NCI-H2196 treated with DMSO at 0.1 percent for 48 hours (cell line): ENCODE data around the gene ALPL.
"Not testable (repeated sequence)": the region's sequence is repeated elsewhere in the genome, so short reads cannot be mapped to it uniquely, and the experiment has no call there.

ENCODE experiments used
- DNase-seq: peaks from one replicate; lab custom pipeline; 2025; ENCODE audit not compliant: unreplicated experiment; lab: John Stamatoyannopoulos, UW

Gene ALPL

DNA sequence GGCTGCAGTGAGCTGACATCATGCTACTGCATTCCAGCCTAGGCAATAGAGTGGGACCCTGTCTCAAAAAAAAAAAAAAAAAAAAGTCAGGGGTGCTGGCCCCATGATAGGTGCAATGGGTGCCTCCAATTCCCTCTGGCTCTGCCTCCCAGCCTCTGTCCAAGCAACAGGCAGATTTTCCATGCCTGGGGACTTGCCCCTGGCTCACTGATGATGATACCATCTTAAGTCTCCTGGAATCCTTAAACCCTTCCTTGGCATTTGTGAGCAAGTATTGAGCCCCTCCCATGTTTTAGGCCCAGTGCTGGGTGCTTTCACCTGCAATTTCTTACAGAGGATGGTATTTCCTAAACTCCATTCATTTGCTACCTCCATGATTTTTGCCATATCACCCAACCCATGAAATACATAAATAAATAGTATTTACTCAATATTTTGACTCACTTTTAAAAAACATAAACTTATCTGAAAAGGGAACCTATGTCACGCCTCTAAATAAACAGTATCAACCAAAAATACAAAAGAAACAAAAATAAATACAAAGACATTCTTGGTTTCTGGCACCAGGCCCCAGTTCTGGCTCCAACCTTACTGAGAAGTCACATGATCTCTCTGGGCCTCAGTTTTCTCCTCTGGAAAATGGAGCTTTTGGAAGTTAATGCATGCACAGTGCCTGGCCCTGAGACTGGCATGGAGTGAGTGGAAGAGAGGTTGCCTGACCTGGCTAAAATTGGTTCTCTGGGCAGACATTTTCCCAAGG lies 1.5 kb upstream of the ALPL start:
- no peak for DNase-seq

DNA sequence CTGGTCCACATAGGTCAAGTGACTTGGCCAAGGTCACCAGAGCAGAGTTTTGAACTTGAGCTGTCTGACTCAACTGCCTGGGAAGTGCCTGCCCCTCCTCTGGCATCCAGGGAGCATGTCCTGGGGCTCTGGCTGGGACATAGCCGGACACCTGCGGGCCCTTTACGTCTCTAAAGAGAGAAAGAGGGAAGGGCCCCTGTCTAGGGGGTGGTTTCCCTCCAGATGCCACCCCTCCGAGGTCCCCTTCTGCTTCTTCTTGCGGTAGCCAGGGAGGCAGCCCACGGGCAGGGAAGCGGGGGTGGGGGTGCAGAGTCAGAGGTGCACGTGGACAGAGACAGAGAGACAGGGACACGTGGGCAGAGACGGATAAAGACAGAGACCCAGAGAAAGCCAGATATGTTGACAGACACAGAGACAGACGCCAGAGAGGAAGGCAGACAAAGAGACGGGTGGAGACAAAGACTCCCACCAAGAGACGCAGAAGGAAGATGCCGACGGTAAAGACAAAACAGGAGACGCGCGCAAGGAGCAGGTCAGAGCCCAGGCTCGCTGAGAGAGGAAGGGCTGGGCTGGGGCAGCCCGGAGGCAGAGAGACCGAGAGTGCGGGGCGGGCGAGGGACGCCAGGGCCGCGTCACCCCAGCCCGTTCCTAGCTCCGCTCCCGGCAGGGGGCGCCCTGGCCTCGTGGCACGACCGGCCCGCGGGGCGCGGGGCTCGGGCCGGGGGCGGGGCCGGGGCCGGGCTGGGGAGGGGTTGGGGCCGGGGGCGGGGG lies 458 bp upstream of the ALPL start:
- DNase-seq = peak; percentile 24

DNA sequence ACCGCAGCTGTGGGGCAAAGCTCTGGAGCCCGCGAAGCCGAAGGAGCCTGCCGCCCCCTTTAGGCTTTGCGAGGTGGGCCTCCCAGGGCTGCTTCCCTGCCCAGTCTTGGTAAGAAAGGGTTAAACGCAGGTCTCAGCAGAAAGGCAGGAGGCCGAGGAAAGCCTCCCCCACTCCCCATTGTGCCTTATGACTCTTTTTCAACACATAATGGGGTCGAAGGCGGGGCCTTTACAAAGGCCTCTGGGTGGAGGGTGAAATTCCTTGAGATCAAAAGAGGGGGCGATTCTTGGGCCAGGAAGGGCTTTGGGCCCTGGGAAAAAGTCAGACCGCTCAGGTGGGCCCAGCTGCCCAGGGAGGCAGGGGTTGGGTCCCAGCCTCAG lies 880 bp downstream of the ALPL start:
- DNase-seq = no peak

DNA sequence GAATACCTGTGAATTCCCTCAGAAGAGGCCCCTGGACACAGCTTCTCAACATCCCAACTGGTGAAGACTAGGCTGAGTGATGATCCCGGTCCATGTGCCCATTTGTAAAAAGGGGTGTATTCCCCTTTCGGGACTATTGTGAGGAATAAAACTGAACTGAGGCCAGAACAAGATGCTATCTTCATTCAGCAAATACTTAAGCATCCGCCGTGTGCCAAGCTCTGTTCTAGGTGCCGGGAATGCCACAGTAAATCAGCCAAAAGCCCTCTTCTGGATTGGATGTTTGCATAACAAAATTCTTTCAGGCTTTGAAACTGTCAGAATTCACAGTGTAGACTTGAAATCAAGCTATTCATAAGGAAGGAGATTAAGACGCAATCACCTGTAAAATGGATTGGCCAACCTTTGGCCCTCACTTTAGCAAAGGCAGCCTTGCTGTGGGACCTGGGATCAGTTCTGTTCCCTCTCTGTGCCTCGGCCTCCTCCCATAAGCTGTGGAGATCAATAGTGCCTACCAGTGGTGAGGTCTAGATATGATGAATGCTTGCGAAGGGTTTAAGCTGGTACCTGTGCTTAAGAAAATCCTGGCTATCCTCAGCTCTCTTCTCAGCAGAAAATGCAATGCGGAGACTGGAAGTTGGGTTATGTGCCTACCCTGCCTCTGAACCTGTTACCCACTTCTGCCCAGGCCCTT lies 1.8 kb downstream of the ALPL start:
- no peak for DNase-seq

DNA sequence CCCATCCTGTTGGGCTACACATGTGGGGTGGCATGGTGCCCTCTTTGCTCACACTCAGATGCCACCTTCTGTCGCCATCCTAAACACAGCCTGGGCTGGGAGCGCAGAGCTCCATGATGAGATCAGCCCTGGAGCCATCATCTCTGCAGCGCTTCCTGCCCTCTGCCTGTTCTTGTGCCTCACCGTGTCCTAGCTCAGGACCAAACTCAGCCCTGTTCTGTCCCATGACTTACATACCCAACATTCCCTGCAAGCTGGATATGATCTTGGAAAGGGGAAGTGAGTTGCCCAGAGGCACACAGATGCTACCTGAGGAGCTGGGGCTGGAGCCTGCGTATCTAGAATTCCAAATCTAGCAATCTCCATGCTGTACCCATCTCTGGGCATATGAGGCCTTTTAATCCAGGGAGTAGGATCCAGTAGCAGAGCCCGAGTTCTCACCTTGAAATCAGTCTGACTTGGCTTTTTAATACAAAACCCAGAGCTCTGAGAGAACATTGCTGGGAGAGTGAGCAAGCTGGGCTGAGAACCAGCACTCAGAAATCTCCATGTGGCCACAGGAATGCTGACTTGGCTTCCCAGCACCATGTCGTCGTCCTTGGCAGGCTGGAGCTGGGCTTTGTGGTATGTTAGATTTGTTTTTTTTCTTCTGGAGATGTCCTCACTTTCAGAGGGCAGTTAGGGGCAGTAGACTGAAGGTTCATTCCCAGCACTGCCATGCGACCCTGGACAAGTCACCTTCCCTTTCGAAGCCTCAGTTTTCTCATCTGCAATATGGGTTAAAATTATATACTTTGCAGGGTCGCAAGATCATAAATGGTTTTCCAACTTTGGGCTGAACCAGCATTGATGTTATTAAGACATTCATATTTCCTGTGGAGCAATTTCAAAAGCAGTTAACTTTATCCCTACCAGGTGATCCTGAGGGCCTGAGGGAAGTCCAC lies 2.6 kb downstream of the ALPL start:
- no peak for DNase-seq

DNA sequence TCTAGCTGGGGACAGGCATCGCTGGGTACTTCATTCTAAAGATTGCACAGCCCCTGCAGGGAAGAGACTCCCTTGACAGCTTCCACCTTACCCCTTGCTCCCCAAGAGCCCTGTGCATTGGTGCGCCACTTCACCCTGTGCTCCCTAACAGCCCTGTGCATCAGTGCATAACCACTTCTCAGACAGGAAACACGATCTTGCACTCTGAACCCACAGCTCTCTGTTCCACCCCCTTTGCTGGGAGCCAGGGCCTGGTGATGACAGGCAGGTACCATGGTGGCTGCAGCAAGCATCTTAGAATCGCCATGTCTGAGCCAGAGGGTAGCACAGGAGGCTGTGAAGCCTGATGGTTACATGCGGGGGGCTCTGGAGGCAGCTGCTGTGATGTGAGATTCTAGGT lies 5.0 kb downstream of the ALPL start:
- no peak for DNase-seq

DNA sequence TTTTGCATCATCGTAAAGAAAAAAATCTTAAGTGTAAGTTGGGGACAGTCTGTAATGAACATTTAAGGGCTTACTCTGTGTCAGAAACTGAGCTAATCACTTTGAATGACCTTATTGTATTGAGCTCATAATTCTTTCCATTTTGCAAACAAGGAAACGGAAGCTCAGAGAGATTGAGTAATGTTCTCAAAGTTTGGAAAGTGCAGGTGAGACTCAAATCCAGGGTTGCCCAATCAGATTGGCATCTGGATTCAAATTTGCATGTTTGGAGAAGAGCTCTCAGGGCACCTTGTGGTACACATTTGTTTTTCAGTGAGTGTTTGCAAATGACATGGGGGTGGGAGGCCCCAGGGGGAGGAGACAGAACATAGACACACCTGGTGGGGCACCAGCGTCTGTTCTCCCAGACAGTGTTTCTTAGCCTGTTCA lies 8.0 kb downstream of the ALPL start:
- DNase-seq = no peak

DNA sequence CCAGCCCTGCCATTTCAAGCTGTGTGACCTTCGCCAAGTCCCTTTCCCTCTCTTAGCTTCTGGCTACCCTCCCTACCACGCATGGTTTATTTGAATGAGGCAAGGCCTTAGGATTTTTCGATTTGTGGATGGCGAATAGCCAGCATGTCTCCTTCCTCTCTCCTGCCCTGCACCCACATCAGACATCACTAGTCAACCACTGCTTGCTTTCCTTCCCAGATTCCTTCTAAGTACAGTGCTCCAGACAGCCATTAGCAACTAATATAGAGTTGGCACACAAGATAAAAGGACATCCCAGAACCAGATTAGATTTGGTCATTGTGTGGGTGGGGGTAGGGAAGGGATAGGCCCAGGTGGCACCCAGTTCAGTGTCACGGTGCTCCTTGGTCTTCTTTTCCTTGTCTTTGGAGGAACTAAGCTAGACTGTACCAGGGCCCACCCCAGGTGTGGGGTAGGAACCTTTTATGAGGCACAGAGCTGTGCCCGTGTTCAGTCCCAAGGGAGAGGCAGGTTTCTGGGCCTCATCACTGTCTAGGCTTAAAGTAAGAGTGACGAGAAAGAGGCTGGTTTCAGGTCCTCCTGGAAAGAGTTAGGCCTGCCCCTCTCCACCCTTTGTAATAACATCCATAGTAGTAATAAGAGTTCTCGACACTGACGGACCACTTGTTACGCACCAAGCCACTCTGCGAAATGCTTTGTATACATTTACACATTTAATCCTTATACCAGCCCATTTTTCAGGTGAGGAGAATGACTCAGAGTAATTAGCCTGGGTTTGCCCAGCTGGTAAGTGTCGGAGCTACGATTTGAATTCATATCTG lies 8.6 kb downstream of the ALPL start:
- DNase-seq = no peak

DNA sequence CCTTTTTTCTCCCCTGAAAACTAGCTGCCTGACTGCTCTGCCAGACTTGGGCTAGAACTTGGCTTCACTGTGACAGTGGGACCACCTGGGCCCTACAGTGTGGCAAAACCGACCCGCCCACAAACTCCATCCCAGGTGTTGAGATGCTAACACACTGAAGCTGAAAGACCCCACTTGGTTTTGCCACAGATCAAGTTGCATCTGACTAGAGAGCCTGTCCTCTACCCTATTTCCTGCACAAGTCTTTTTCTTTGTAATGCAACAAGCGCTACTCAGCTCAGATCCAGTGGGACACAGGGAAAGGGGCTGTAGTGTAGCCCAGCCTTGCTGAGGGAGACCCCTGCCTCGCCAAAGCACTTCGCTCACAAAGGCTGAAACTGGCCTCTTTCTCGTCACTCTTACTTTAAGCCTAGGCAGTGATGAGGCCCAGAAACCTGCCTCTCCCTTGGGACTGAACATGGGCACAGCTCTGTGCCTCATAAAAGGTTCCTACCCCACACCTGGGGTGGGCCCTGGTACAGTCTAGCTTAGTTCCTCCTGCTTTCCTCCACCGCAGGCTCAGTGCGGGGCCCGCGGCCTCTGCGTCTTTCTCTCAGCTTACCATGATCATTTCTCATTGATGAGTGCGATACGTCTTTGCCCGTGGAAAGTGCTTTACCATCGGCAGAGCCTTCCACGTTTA lies 9.7 kb downstream of the ALPL start:
- no peak for DNase-seq

DNA sequence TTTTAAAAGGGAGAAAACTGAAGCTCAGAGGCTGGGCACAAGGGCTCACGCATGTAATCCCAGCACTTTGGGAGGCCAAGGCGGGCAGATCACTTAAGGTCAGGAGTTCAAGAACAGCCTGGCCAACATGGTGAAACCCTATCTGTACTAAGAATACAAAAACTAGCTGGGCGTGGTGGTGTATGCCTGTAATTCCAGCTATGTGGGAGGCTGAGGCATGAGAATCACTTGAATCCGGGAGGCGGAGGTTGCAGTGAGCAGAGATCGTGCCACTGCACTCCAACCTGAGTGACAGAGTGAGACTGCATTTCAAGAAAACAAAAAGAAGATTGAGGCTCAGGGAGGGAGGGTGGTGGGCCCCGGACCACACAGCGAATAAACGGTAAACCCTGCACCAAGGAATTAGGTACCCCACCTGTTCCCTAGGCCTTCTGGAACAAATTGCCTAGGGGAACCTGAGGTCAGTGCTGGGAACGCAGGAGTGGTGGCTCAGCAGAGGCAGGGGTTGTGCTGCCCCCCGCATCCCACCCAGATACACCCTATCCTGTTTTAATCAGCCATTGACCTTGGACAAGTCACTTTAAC lies 10.4 kb downstream of the ALPL start:
- DNase-seq = not testable (repeated sequence)

DNA sequence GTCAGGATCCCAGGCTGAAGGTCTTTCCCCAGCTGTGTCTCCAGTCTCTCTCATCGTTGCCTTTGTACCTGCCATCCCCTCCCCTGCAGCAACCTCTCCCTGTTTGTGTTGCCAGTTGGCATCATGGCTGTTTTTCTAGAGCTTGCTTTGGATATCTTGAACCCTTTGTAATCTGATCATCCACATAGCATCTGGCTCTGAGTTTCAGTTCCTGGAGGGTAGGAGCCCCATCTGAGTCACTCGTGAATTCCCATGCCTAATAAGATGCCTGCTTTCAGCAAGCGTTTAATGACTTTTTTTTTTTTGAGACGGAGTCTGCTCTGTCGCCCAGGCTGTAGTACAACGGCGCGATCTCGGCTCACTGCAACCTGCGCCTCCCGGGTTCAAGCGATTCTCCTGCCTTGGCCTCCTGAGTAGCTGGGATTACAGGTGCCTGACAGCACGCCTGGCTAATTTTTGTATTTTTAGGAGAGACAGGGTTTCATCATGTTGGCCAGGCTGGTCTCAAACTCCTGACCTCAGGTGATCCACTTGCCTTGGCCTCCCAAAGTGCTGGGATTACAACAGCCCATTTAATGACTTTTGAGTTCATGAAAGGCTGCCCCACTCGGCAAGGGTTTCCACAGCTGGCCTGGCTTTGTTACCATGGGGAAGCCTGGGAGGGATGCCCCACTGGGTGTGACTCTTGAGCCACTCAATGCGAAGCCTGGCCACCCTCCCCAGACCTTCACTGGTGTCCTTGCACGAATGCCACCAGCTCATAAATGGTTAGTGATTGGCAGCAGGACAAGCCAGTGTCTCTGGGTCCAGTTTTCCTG lies 11.9 kb downstream of the ALPL start:
- no peak for DNase-seq

DNA sequence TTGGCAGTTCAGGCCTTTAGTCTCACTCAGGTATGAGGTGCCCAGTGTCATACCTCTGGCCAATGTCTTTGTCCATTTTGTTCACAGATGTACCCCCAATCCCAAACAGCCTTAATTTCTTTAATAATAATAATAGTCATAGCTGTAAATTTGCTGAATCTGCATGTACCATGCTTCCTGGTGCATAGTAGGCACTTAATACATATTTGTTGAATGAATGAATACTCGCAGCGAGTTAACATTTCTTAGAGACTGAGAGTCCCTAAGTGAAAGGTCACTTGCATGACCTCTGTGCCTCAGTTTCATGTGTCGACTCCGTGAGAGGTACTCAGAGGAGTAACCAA lies 12.5 kb downstream of the ALPL start:
- DNase-seq = no peak

DNA sequence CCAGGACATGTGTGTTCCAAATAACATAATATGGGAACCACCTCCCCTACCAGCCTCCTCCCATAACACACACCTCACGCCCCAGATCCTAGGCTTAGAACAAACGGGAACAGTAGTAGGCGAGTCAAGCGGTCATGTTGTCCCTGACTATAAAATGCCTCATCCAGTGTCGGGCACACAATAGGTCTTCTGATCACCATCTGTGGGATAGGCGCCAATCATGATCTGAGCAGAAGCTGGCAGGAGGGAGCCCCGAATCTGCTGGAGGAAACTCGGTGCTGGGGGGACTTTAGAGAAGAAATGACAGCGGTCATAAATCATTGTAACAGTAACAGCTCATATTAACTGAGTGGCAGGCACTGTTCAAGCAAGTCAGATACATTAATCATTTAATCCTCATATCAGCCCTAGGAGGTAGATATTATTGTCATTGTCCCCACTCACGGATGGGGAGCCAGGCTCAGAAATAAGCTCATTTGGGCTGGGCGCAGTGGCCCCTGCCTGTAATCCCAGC lies 13.4 kb downstream of the ALPL start:
- DNase-seq = no peak

DNA sequence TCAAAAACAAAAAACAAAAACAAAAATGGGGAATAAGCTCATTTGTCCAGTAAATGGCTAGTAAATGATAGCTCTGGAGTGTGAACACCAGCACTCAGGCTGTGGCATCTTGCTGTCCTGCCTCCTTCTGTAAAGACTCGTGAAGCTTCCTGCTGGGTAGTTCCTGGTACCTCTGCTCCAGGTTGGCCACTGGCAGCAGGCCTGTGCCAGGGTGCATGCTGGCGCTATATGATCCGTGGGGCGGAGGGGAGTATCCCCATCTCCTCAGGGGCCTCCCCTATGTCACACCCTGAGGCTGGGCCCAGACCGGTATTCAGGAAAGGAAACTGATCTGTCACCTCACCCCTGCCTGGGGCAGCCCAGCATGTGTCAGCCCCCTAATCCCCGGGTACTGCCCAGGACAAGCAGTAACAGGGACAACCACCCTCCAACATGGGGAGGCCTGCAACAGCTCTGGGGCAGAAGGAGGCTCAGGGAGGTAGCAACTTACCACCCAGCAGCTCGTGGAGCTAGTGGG lies 14.1 kb downstream of the ALPL start:
- no peak for DNase-seq

DNA sequence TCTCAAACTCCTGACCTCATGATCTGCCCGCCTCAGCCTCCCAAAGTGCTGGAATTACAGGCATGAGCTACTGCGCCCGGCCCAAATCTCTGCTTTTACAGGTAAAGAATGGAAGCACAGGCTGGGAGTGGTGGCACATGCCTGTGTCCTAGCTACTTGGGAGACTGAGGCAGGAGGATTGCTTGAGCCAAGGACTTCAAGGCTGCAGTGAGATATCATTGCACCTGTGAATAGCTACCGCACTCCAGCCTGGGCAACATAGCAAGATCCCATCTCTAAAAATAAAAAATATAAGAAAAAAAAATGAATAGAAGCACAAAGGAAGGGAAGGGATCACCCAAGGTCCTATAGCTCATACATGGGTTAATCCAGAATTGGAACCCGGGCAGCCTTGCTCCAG lies 15.0 kb downstream of the ALPL start:
- DNase-seq = no peak

DNA sequence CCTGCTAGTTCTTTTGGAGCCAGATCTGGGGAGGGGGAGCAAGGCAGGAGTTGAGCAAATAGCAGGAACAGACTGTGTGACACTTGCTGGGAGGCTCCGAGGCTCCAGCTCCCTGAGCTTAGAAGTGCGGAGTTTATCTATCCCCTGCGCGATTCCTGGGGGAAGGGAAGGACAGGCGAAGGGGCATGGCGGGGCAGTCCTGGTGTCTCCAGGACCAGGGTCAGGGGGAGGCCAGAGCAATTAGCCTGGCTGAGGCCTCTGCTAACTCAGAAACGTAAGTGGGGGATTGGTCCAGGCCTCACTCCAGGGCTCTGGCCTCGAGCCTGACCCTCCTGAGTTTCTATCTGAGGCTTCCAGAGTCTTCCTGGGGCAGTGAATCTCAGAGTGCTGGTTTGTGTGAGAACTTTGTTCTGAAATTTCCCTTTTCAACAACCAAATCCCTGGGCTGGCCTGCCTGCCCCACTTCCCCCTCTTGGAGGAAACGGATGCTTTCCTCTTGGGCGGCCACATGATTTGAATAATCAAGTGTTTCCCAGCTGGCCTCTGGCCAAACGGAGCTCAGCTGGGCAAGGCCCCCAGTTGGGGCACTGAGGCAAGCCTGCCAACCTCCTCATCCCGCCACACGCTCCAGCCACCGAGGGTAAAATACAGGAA lies 15.6 kb downstream of the ALPL start:
- DNase-seq = no peak

DNA sequence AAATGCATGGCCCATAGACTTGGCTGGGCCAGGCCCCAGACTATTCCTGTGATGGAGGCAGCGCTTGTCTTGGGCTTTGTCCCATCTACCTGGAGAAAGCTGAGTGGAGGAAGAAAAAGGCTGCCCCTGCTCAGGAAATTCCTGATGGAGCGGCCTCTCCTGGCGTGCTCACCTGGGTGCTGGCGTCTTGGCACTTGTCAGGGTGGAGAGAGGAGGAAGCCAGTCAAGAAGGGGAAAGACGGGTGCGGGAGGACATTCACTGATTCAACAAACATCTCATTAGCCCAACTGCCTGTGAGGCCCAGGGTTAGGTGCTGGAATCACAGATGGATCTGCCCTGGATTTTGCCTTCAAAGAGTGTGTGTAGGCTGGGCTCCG lies 16.1 kb downstream of the ALPL start:
- no peak for DNase-seq

DNA sequence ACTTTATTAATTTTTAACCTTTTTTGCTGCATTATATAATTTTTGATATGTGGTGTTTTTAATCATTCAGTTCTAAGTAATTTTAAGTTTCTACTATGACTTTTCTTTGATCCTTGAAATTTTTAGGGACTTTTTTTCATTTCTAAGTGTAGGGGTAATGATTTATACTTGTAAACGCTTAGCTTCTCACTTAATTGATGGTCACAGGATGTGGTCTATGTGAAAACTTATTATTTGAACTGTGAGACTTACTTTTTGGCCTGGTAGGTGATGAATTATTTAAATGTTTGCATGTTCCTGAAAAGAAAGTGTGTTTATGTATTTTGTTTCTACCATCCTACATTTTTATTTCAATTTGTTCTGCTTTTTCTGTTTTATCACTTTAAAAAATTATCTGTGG lies 17.2 kb downstream of the ALPL start:
- DNase-seq = no peak
